ENCODE data around the gene KIF7.

DNA sequence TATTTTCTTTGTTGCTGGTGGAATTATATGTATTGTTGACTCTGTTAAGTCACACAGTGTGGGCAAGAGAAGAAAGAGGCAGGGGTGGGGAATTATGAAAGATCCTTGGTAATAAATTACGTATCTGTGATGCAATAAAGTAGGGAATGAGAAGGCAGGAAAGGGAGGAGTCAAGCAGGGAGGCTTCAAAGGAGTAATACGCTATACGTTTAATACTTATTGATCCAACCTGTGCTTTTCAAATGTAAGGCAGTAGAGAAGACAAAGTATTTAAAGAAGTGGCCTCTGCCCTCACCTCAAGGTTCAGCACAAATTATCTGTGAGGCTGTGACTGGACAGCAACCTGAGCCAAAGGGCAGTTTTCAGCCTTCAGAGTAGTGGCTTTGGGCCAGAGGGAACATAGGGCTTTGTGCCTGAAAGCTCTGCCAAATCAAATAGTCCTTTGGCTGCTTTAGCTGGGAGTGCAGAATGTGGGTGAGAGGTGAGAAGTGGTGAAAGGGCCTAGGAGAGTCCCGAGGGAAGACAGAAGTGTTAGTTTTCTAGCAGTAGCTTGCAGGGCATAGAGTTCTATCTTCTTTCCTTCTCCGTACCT lies 25.1 kb upstream of the KIF7 start:
- no peak for TF ChIP-seq CTCF (IDR thresholded peaks at IDR 0.05)
- no peak for TF ChIP-seq POLR2A (IDR thresholded peaks at IDR 0.05)
